HPDE6-E6E7 (cell line): Measurements from ENCODE around the gene DOCK1.
"Not testable (repeated sequence)": the region's sequence is repeated elsewhere in the genome, so short reads cannot be mapped to it uniquely, and the experiment has no call there.

Experiments
- DNase-seq: peaks from one replicate; pipeline ENCODE4 v3.0.0; 2011; ENCODE audit warnings: missing footprints; ENCODE audit errors: extremely low spot score

Gene DOCK1

GRCh38 chr10:126904818-126905701 lies at the start of gene DOCK1:
TSS of gene DOCK1 (plus strand) at chr10:126905428. CDS start at chr10:126905518, 90 bp downstream.
- peak; percentile 62 for DNase-seq

- DNase-seq = no peak
Observed at GRCh38 chr10:126857178-126857806, 47.9 kb upstream of the DOCK1 start.

- no peak for DNase-seq
Observed at GRCh38 chr10:126867567-126868365, 37.5 kb upstream of the DOCK1 start.

GRCh38 chr10:126868371-126868770 lies 36.9 kb upstream of the DOCK1 start:
- no peak for DNase-seq

- no peak for DNase-seq
Observed at GRCh38 chr10:126872135-126872534, 33.1 kb upstream of the DOCK1 start.

- DNase-seq = no peak
Observed at GRCh38 chr10:126872768-126873167, 32.5 kb upstream of the DOCK1 start.

- DNase-seq = no peak
Observed at GRCh38 chr10:126876456-126876855, 28.8 kb upstream of the DOCK1 start.

- no peak for DNase-seq
Observed at GRCh38 chr10:126877390-126877789, 27.8 kb upstream of the DOCK1 start.

- no peak for DNase-seq
Observed at GRCh38 chr10:126878594-126878993, 26.6 kb upstream of the DOCK1 start.

- no peak for DNase-seq
Observed at GRCh38 chr10:126880926-126881325, 24.3 kb upstream of the DOCK1 start.

- not testable (repeated sequence) for DNase-seq
Observed at GRCh38 chr10:126882055-126882454, 23.2 kb upstream of the DOCK1 start.

GRCh38 chr10:126888436-126888835 lies 16.8 kb upstream of the DOCK1 start:
- DNase-seq = not testable (repeated sequence)

GRCh38 chr10:126889421-126889820 lies 15.8 kb upstream of the DOCK1 start:
- DNase-seq = no peak

GRCh38 chr10:126890797-126891196 lies 14.4 kb upstream of the DOCK1 start:
- DNase-seq = not testable (repeated sequence)

GRCh38 chr10:126892226-126893175 lies 12.7 kb upstream of the DOCK1 start:
- no peak for DNase-seq

- no peak for DNase-seq
Observed at GRCh38 chr10:126893206-126893605, 12.0 kb upstream of the DOCK1 start.

- no peak for DNase-seq
Observed at GRCh38 chr10:126893841-126894240, 11.4 kb upstream of the DOCK1 start.

- no peak for DNase-seq
Observed at GRCh38 chr10:126895214-126895781, 9.9 kb upstream of the DOCK1 start.

- DNase-seq = no peak
Observed at GRCh38 chr10:126898460-126898859, 6.8 kb upstream of the DOCK1 start.

- not testable (repeated sequence) for DNase-seq
Observed at GRCh38 chr10:126899529-126899928, 5.7 kb upstream of the DOCK1 start.

- peak; percentile 72 for DNase-seq
Observed at GRCh38 chr10:126902157-126902556, 3.1 kb upstream of the DOCK1 start.
